T-cell (primary cell): ENCODE measurements around the gene DPP10. TPM values are rescaled to one million over a fixed set of nuclear protein-coding genes. Genes with fewer than 3 reads are reported as not detected.

Source experiments
- ATAC-seq, 4 experiments: fragments of 200-7000 bp in 3 of 4; fragments of 150-1000 bp in 1 of 4; cut with Tn5 transposase; replicated peaks in 1 of 4; 1 replicate in 3 of 4; 2 replicates in 1 of 4; pipeline ENCODE4 v1.10.0; 2021; ENCODE audit warnings: moderate library complexity in 3 of 4, mild to moderate bottlenecking in 2 of 4, moderate number of reproducible peaks in 1 of 4
- CTCF ChIA-PET, 2 donors: fragments of 300-600 bp; sonication (Branson Sonifier 250); formaldehyde crosslinking; loops; one replicate each; lab custom pipeline; 2022; ENCODE audit warnings: antibody characterized with exemption in 2 of 2; lab: Charles Lee
- POLR2A ChIA-PET, 2 donors: fragments of 300-600 bp; sonication (Branson Sonifier 250); formaldehyde crosslinking; loops; one replicate each; lab custom pipeline; 2022; ENCODE audit warnings: antibody characterized with exemption in 2 of 2; lab: Charles Lee
- DNase-seq, 35 experiments: peaks; one replicate each; pipeline versions ENCODE4 v3.0.0 to v3.0.0-alpha.2; 2013 to 2023
- H3K27ac ChIP-seq: one replicate; pipeline ENCODE4 v1.5.1; 2013; ENCODE audit warnings: low read length
- H3K27me3 ChIP-seq, 2 experiments: replicated peaks in 1 of 2; 1 replicate in 1 of 2; 2 replicates in 1 of 2; pipeline versions ENCODE4 v1.6.1 to v1.7.0; 2013; ENCODE audit warnings: low read length in 1 of 2, mixed read lengths in 1 of 2; ENCODE audit not compliant: control insufficient read depth in 2 of 2, insufficient read depth in 2 of 2; ENCODE audit errors: extremely low read depth in 1 of 2
- H3K36me3 ChIP-seq, 2 donors: 1 replicate in 1 of 2; 2 replicates in 1 of 2; pipeline versions ENCODE4 v1.6.1 to v1.7.0; 2013; ENCODE audit warnings: low read length in 1 of 2; ENCODE audit not compliant: control insufficient read depth in 2 of 2, insufficient read depth in 1 of 2; ENCODE audit errors: extremely low read depth in 1 of 2
- H3K4me1 ChIP-seq, 2 experiments: 1 replicate in 1 of 2; 2 replicates in 1 of 2; pipeline versions ENCODE4 v1.6.1 to v1.7.0; 2013; ENCODE audit warnings: low read length in 2 of 2, mixed read lengths in 1 of 2; ENCODE audit not compliant: insufficient read depth in 2 of 2, control insufficient read depth in 1 of 2; ENCODE audit errors: extremely low read depth in 1 of 2
- H3K4me3 ChIP-seq, 2 donors: 1 replicate in 1 of 2; 2 replicates in 1 of 2; pipeline versions ENCODE4 v1.5.1 to v1.7.0; 2013; ENCODE audit warnings: mild to moderate bottlenecking in 2 of 2, low read length in 1 of 2, moderate library complexity in 1 of 2; ENCODE audit not compliant: control insufficient read depth in 1 of 2; ENCODE audit errors: extremely low read depth in 1 of 2
- H3K9me3 ChIP-seq: 2 replicates; pipeline ENCODE4 v1.7.0; 2013
- H3K27ac Mint-ChIP-seq, 2 donors: one replicate each; pipeline ENCODE4 v1.8.0; 2020 to 2021; ENCODE audit warnings: mild to moderate bottlenecking in 2 of 2, mixed read lengths in 2 of 2
- H3K27me3 Mint-ChIP-seq, 2 donors: one replicate each; pipeline ENCODE4 v1.8.0; 2021 to 2022; ENCODE audit warnings: mixed read lengths in 2 of 2
- H3K36me3 Mint-ChIP-seq: one replicate; pipeline ENCODE4 v1.8.0; 2021; ENCODE audit warnings: mixed read lengths
- H3K4me1 Mint-ChIP-seq, 3 donors: one replicate each; pipeline ENCODE4 v1.8.0; 2020 to 2022; ENCODE audit warnings: mixed read lengths in 3 of 3, mild to moderate bottlenecking in 1 of 3
- H3K4me3 Mint-ChIP-seq, 3 donors: one replicate each; pipeline ENCODE4 v1.8.0; 2020 to 2022; ENCODE audit warnings: mild to moderate bottlenecking in 3 of 3, mixed read lengths in 3 of 3, moderate library complexity in 3 of 3
- H3K9me3 Mint-ChIP-seq, 3 donors: one replicate each; pipeline ENCODE4 v1.8.0; 2020 to 2022; ENCODE audit warnings: mixed read lengths in 3 of 3
- WGBS: methylation state at CpG from one replicate; pipeline ENCODE4 v1.1.5; 2013; ENCODE audit warnings: missing lambda C conversion rate; ENCODE audit not compliant: insufficient coverage; 5-methylcytosine and 5-hydroxymethylcytosine counted together
- total RNA-seq, 35 experiments: library from RNA in 6 of 35; stranded (reverse) in 6 of 35; fragments of 120-200 nt in 1 of 35; gene quantifications; one replicate each; pipeline versions ENCODE4 v1.2.1 to v1.2.4 and lab custom pipeline; 2013 to 2026

DPP10 gene
- total RNA-seq, 5 donors from 2014 or later (not counting 1 experiment from before 2014, with no cell fraction given): not detected

GRCh38 chr2:114424699-114425098 lies 17.7 kb upstream of the DPP10 start:
- Mint-ChIP-seq H3K27me3 (peaks cover 0 to 8% of the 10 kb centered on the region in 2 donors), H3K27ac (no peak overlapping the region), H3K4me1 (no peaks in the 10 kb centered on the region), H3K4me3 (no peak overlapping the region), H3K9me3 (peaks cover 0 to 2% (median 0%) of the 10 kb centered on the region in 3 donors), H3K36me3 (no peaks in the 10 kb centered on the region)
- ATAC-seq (no peak), DNase-seq (no peak)
- WGBS: 100% methylated on average over 2 of the region's 2 CpGs
- ChIA-PET POLR2A (no interaction called here), CTCF (no interaction called here)
- Histone ChIP-seq H3K36me3 (no peaks in the 10 kb centered on the region), H3K27me3 (no peaks in the 10 kb centered on the region), H3K9me3 (no peaks in the 10 kb centered on the region), H3K27ac (no peak overlapping the region), H3K4me1 (no peaks in the 10 kb centered on the region), H3K4me3 (no peak overlapping the region)

GRCh38 chr2:114426756-114427155 lies 15.7 kb upstream of the DPP10 start:
- no peak overlapping the region for H3K4me3 Mint-ChIP-seq
- Histone ChIP-seq H3K9me3 (no peaks in the 10 kb centered on the region), H3K4me1 (no peaks in the 10 kb centered on the region), H3K4me3 (no peak overlapping the region), H3K27me3 (no peaks in the 10 kb centered on the region), H3K27ac (no peak overlapping the region), H3K36me3 (no peaks in the 10 kb centered on the region)
- DNase-seq: no peak
- H3K36me3 Mint-ChIP-seq: no peaks in the 10 kb centered on the region
- peaks cover 0 to 2% (median 0%) of the 10 kb centered on the region in 3 donors for H3K9me3 Mint-ChIP-seq
- no peak for ATAC-seq
- H3K4me1 Mint-ChIP-seq: no peaks in the 10 kb centered on the region
- H3K27me3 Mint-ChIP-seq: peaks cover 0 to 2% of the 10 kb centered on the region in 2 donors
- CTCF ChIA-PET: no interaction called here
- H3K27ac Mint-ChIP-seq: no peak overlapping the region
- 83% methylated on average over 2 of the region's 3 CpGs for WGBS
- POLR2A ChIA-PET: no interaction called here

GRCh38 chr2:114436329-114436728 lies 6.1 kb upstream of the DPP10 start:
- DNase-seq (no peak), ATAC-seq (no peak)
- Histone ChIP-seq H3K36me3 (no peaks in the 10 kb centered on the region), H3K4me1 (no peaks in the 10 kb centered on the region), H3K4me3 (no peak overlapping the region), H3K27ac (no peak overlapping the region), H3K27me3 (no peaks in the 10 kb centered on the region), H3K9me3 (no peaks in the 10 kb centered on the region)
- Mint-ChIP-seq H3K27me3 (peaks cover 0 to 5% of the 10 kb centered on the region in 2 donors), H3K4me3 (no peak overlapping the region), H3K4me1 (no peaks in the 10 kb centered on the region), H3K36me3 (no peaks in the 10 kb centered on the region), H3K9me3 (peaks cover 0 to 4% (median 0%) of the 10 kb centered on the region in 3 donors), H3K27ac (no peak overlapping the region)
- ChIA-PET CTCF (no interaction called here), POLR2A (no interaction called here)
- WGBS: 86% methylated on average over 1 of the region's 1 CpG

- Mint-ChIP-seq H3K4me1 (no peaks in the 10 kb centered on the region), H3K4me3 (no peak overlapping the region), H3K27ac (no peak overlapping the region), H3K36me3 (no peaks in the 10 kb centered on the region), H3K9me3 (no peaks in the 10 kb centered on the region), H3K27me3 (peaks cover 0 to 9% of the 10 kb centered on the region in 2 donors)
- no peak for ATAC-seq
- Histone ChIP-seq H3K27me3 (no peaks in the 10 kb centered on the region), H3K4me3 (no peak overlapping the region), H3K36me3 (no peaks in the 10 kb centered on the region), H3K27ac (no peak overlapping the region), H3K9me3 (no peaks in the 10 kb centered on the region), H3K4me1 (no peaks in the 10 kb centered on the region)
- ChIA-PET POLR2A (no interaction called here), CTCF (no interaction called here)
- 82% methylated on average over 2 of the region's 4 CpGs for WGBS
- DNase-seq: no peak
Observed at GRCh38 chr2:114446571-114446970, 4.1 kb downstream of the DPP10 start.

- no peak overlapping the region for H3K4me3 ChIP-seq
- Mint-ChIP-seq H3K9me3 (no peaks in the 10 kb centered on the region), H3K4me1 (no peaks in the 10 kb centered on the region), H3K27me3 (peaks cover 0 to 10% of the 10 kb centered on the region in 2 donors), H3K27ac (no peak overlapping the region), H3K36me3 (no peaks in the 10 kb centered on the region), H3K4me3 (no peak overlapping the region)
- no peaks in the 10 kb centered on the region for H3K9me3 ChIP-seq
- no peak overlapping the region for H3K27ac ChIP-seq
- no peak for DNase-seq
- no peaks in the 10 kb centered on the region for H3K27me3 ChIP-seq
- CTCF ChIA-PET: no interaction called here
- H3K36me3 ChIP-seq: no peaks in the 10 kb centered on the region
- no CpG with 5 or more reads among the region's 2 CpGs for WGBS
- no peak for ATAC-seq
- POLR2A ChIA-PET: interaction anchor here in 1 of 2 donors (0.5 kb wide), 1 partner anchor 114 kb away, joined by 3 read pairs; no protein-coding TSS in a partner anchor
- H3K4me1 ChIP-seq: no peaks in the 10 kb centered on the region
Observed at GRCh38 chr2:114450639-114451038, 8.2 kb downstream of the DPP10 start.

GRCh38 chr2:114456566-114456965 lies 14.1 kb downstream of the DPP10 start:
- Histone ChIP-seq H3K27me3 (no peaks in the 10 kb centered on the region), H3K27ac (no peak overlapping the region), H3K4me1 (no peaks in the 10 kb centered on the region), H3K36me3 (no peaks in the 10 kb centered on the region), H3K9me3 (no peaks in the 10 kb centered on the region), H3K4me3 (no peak overlapping the region)
- ATAC-seq: no peak
- Mint-ChIP-seq H3K9me3 (peaks cover 0 to 4% (median 0%) of the 10 kb centered on the region in 3 donors), H3K36me3 (no peaks in the 10 kb centered on the region), H3K27me3 (peaks cover 0 to 4% of the 10 kb centered on the region in 2 donors), H3K4me3 (no peak overlapping the region), H3K27ac (no peak overlapping the region), H3K4me1 (no peaks in the 10 kb centered on the region)
- no CpG with 5 or more reads among the region's 1 CpG for WGBS
- CTCF ChIA-PET: no interaction called here
- DNase-seq: no peak
- POLR2A ChIA-PET: no interaction called here

- no peaks in the 10 kb centered on the region for H3K36me3 ChIP-seq
- peaks cover 0 to 4% of the 10 kb centered on the region in 2 donors for H3K27me3 Mint-ChIP-seq
- WGBS: 80% methylated on average over 1 of the region's 2 CpGs
- DNase-seq: no peak
- no peaks in the 10 kb centered on the region for H3K4me1 ChIP-seq
- H3K27ac ChIP-seq: no peak overlapping the region
- ChIA-PET CTCF (no interaction called here), POLR2A (no interaction called here)
- ATAC-seq: no peak
- no peaks in the 10 kb centered on the region for H3K27me3 ChIP-seq
- H3K4me1 Mint-ChIP-seq: no peaks in the 10 kb centered on the region
- no peak overlapping the region for H3K4me3 Mint-ChIP-seq
- no peaks in the 10 kb centered on the region for H3K9me3 ChIP-seq
- no peaks in the 10 kb centered on the region for H3K36me3 Mint-ChIP-seq
- H3K4me3 ChIP-seq: no peak overlapping the region
- peaks cover 0 to 4% (median 0%) of the 10 kb centered on the region in 3 donors for H3K9me3 Mint-ChIP-seq
- no peak overlapping the region for H3K27ac Mint-ChIP-seq
Observed at GRCh38 chr2:114457956-114458355, 15.5 kb downstream of the DPP10 start.
